Glutamatergic neuron (in vitro differentiated cells): ENCODE data around the gene RASSF4. TPM values are rescaled to one million over a fixed set of nuclear protein-coding genes. Genes with fewer than 3 reads are reported as not detected.

Experiments used
- DNase-seq: peaks from one replicate; pipeline ENCODE4 v3.0.0; 2022
- H3K27ac Mint-ChIP-seq: one replicate; pipeline ENCODE4 v1.8.0; 2020; ENCODE audit warnings: mild to moderate bottlenecking, mixed read lengths, inconsistent platforms; ENCODE audit not compliant: unreplicated experiment
- H3K27me3 Mint-ChIP-seq: one replicate; pipeline ENCODE4 v1.8.0; 2020; ENCODE audit warnings: mild to moderate bottlenecking, moderate library complexity, mixed read lengths, inconsistent platforms; ENCODE audit not compliant: unreplicated experiment
- H3K36me3 Mint-ChIP-seq: one replicate; pipeline ENCODE4 v1.8.0; 2020; ENCODE audit warnings: mild to moderate bottlenecking, mixed read lengths, inconsistent platforms; ENCODE audit not compliant: unreplicated experiment
- H3K4me1 Mint-ChIP-seq: one replicate; pipeline ENCODE4 v1.8.0; 2020; ENCODE audit warnings: mild to moderate bottlenecking, low read depth, mixed read lengths, inconsistent platforms; ENCODE audit not compliant: unreplicated experiment
- H3K4me3 Mint-ChIP-seq: one replicate; pipeline ENCODE4 v1.8.0; 2020; ENCODE audit warnings: mild to moderate bottlenecking, mixed read lengths, inconsistent platforms; ENCODE audit not compliant: unreplicated experiment
- H3K9me3 Mint-ChIP-seq: one replicate; pipeline ENCODE4 v1.8.0; 2020; ENCODE audit warnings: mild to moderate bottlenecking, moderate library complexity, mixed read lengths, inconsistent platforms; ENCODE audit not compliant: unreplicated experiment
- CTCF ChIP-seq: fragments of 200-600 bp; sonication (generic); IDR thresholded peaks from one replicate; pipeline ENCODE4 v1.5.0; 2021; ENCODE audit not compliant: partially characterized antibody, unreplicated experiment
- total RNA-seq: library from RNA; stranded (reverse); fragmentation: NEBNext Ultra II Directional; extraction: Animal tissue kit (Norgen Biotek cat#: 25700); gene quantifications from one replicate; pipeline ENCODE4 v1.2.1, GENCODE V29; 2021; ENCODE audit not compliant: unreplicated experiment

The RASSF4 gene
- total RNA-seq, 1 donor from 2014 or later = 137 TPM

GRCh38 chr10:45035673-45036072 is 76.1 kb downstream of the RASSF4 start:
- H3K27me3 Mint-ChIP-seq = no peaks in the 10 kb centered on the region
- peaks cover 7% of the 10 kb centered on the region for H3K36me3 Mint-ChIP-seq
- peaks cover 2% of the 10 kb centered on the region for H3K9me3 Mint-ChIP-seq
- no peak overlapping the region for H3K4me3 Mint-ChIP-seq
- DNase-seq = no peak
- TF ChIP-seq CTCF = no peak
- no peak overlapping the region for H3K27ac Mint-ChIP-seq
- no peaks in the 10 kb centered on the region for H3K4me1 Mint-ChIP-seq

DNA sequence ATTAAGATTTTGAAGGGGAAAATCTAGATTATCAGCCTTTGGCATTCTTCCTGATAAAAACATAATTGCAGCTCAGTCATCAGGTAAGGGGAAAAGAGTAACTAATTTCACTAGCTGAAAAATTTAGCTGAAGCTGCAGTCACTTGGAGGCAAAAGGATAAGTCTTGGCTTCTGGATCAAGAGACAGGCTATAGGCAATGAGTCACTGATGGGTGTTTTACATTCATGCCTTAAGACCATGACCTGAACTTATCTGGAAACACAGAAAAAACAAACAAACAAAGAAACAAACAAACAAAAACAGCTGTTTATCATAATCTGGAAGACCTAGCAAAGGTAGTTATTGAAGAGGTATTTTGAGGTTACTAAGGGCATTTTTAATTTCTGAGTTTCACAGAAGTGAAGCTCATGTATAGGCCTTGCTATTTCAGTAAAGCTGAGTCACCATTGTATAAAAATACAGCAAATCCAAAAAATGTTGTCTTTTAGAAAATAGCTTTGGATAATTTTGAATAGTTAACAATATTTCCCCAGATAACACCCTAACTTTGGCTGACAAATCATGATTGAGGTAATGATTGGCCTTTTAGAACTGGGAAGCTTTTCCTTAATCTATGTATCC is 81.4 kb downstream of the RASSF4 start:
- no peak for TF ChIP-seq CTCF
- no peaks in the 10 kb centered on the region for H3K4me1 Mint-ChIP-seq
- no peaks in the 10 kb centered on the region for H3K9me3 Mint-ChIP-seq
- H3K36me3 Mint-ChIP-seq = no peaks in the 10 kb centered on the region
- no peak for DNase-seq
- no peaks in the 10 kb centered on the region for H3K27me3 Mint-ChIP-seq
- H3K4me3 Mint-ChIP-seq = no peak overlapping the region
- no peak overlapping the region for H3K27ac Mint-ChIP-seq

DNA sequence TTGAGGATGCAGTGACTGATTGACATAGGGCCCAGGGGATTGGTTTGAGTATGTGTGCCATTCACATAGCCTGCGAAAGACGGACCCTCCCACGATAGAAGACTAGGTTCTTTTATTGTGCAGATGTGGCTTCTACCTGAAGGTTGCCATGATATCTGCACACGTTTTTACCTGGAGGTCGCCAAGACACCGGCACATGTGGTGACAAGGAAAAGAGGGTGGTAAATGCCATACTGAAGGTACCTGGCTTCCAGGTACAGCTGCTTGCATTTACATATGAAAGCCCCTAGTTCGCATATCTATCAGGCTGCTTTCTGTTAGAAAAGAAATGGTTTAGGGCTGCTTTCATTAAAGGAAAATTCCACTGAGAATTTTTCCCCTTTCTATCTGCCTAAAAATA is 84.7 kb downstream of the RASSF4 start:
- H3K4me3 Mint-ChIP-seq = no peak overlapping the region

More for the DNA sequence above, 84.7 kb downstream of the RASSF4 start:
- Mint-ChIP-seq H3K4me1 (no peaks in the 10 kb centered on the region), H3K36me3 (peaks cover 5% of the 10 kb centered on the region), H3K27me3 (no peaks in the 10 kb centered on the region), H3K27ac (no peak overlapping the region), H3K9me3 (no peaks in the 10 kb centered on the region)
- TF ChIP-seq CTCF = no peak
- DNase-seq = no peak

Other genes with a start within 250 kb of the RASSF4 start
- not detected for gene TMEM72, start 48.5 kb upstream of the RASSF4 start, total RNA-seq
- gene DEPP1, start 19.0 kb downstream of the RASSF4 start, total RNA-seq = 13.6 TPM
- gene ZNF22, start 41.1 kb downstream of the RASSF4 start, total RNA-seq = 40.2 TPM